GM10248 (cell line): ENCODE measurements around the gene SEMA4C.

Source experiments
- CTCF ChIA-PET: fragments of 300-600 bp; sonication (Branson Sonifier 250); formaldehyde crosslinking; extraction: SDS; loops from one replicate; lab custom pipeline; 2021; ENCODE audit warnings: antibody characterized with exemption; lab: Yijun Ruan, JAX
- POLR2A ChIA-PET: fragments of 350-650 bp; sonication (Branson Sonifier 250); formaldehyde crosslinking; extraction: SDS; loops from one replicate; lab custom pipeline; 2020; ENCODE audit warnings: antibody characterized with exemption; lab: Yijun Ruan, JAX
- DNase-seq: peaks from one replicate; pipeline ENCODE4 v3.0.0; 2012; ENCODE audit errors: extremely low spot score
- CTCF ChIP-seq: IDR thresholded peaks from 2 replicates; pipeline ENCODE4 v1.5.1; 2012; ENCODE audit warnings: mild to moderate bottlenecking, low read depth; ENCODE audit errors: extremely low read depth, missing control alignments, control extremely low read depth

The SEMA4C gene

GRCh38 chr2:96877042-96877451, 7.2 kb upstream of the SEMA4C start:
- POLR2A ChIA-PET: no interaction called here
- TF ChIP-seq CTCF: no peak
- CTCF ChIA-PET: interaction anchor here (1.3 to 1.9 kb wide), 4 partner anchors 9 to 74 kb away, joined by 3 to 7 read pairs (median 4); partner anchors contain the start of gene ANKRD39
- DNase-seq: no peak

- no peak for TF ChIP-seq CTCF
- ChIA-PET POLR2A (no interaction called here), CTCF (interaction anchor here (1.3 to 4.0 kb wide), 4 partner anchors 8 to 74 kb away, joined by 3 to 22 read pairs (median 6); partner anchors contain the start of gene ANKRD39)
- DNase-seq: no peak
Observed at GRCh38 chr2:96876269-96877041, 6.6 kb upstream of the SEMA4C start.

DNA sequence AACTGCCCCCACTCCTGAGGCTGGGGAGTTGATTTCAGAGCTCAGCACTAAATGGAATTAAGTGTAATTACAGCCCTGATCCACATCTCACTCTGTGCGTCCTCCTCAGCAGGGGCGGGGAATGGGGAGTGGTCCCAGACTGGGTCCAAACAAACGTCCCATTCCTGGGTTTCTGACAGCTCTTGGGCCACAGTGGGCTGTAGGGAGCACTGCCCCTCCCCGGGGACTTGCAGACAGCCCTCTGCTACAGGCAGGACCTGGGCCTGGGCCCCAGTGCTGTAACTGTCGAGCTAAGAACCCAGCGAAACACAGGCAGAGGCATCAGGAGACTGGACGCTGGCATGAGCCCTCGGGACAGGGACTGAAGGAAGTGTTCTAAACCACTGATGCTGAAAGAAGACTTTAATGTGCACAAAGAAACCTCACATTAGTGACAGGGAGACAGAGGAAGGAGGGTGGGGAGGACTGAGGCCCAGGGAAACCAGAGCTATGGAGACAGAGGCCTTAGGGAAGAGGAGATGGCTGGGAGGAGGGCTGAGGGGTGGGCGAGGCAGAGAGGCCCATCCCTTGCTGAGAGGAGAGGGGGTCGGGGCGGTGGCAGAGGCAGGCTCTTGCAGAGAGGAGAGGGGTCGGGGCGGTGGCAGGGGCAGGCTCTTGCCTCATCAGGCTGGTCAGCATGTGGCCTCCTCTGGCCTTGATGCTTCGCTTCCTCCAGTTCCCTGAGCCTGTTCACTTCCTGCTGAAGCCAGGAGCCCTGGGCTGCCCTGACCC, 5.8 kb upstream of the SEMA4C start:
- CTCF ChIA-PET: interaction anchor here (1.1 to 4.0 kb wide), 3 partner anchors 9 to 18 kb away, joined by 3 to 22 read pairs (median 3); partner anchors contain the start of gene ANKRD39
- DNase-seq: no peak
- POLR2A ChIA-PET: no interaction called here
- no peak for TF ChIP-seq CTCF

GRCh38 chr2:96874198-96874831, 4.4 kb upstream of the SEMA4C start:
- peak; percentile 61 for DNase-seq
- no peak for TF ChIP-seq CTCF
- POLR2A ChIA-PET: interaction anchor here (1.1 kb wide), 1 partner anchor 113 kb away, joined by 3 read pairs; the partner anchor contains the start of gene CNNM4
- CTCF ChIA-PET: interaction anchor here (0.9 to 4.0 kb wide), 9 partner anchors 8 to 238 kb away, joined by 3 to 22 read pairs (median 3); partner anchors contain the start of genes ANKRD39 and CNNM4

DNA sequence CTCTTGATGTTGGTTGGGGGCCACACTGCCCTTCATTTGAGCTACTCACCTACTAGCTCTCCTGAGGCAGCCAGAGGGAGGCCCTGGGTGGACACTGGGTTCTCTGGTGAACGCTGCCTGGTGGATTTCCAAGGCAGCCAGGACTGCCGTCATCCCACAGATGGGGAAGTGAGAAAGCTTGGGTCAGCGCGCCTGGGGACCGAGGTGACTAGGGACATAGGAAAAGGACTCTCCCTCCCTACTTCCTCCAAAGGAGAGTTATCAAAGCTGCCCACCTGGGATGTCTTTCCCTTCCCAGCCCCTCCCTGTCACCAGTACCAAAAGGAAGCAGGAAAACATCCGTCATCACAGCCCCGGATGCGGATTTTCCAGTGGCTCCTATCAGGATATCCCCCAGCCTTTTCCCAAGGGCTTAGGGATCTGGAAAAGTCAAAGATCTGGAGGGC, 3.8 kb upstream of the SEMA4C start:
- CTCF ChIA-PET: interaction anchor here (0.8 to 4.0 kb wide), 9 partner anchors 10 to 380 kb away, joined by 3 to 22 read pairs (median 3); partner anchors contain the start of genes ANKRD39, CNNM3 and CNNM4
- no peak for DNase-seq
- POLR2A ChIA-PET: interaction anchor here (0.7 to 1.1 kb wide), 2 partner anchors 16 to 113 kb away, joined by 3 read pairs; partner anchors contain the start of genes ANKRD39 and CNNM4
- TF ChIP-seq CTCF: no peak
